Activated T-cell treated with anti-CD3 and anti-CD28 coated beads, Interleukin-2, amount 50 U/mL, for 1 hour (primary cell): ENCODE measurements around the gene UBTD2.

Source experiments
- DNase-seq: peaks from one replicate; pipeline ENCODE4 v3.0.0-alpha.2; 2020

Gene UBTD2

GRCh38 chr5:172166030-172166826 is 117.3 kb downstream of the UBTD2 start:
- no peak for DNase-seq

- DNase-seq, result no peak
These were observed 118.1 kb downstream of the UBTD2 start for GRCh38 chr5:172165465-172165864.

GRCh38 chr5:172164769-172165212 is 118.8 kb downstream of the UBTD2 start:
- DNase-seq, result no peak

GRCh38 chr5:172163346-172163745 is 120.2 kb downstream of the UBTD2 start:
- DNase-seq, result no peak

- no peak for DNase-seq
These were observed 120.6 kb downstream of the UBTD2 start for GRCh38 chr5:172162987-172163343.

GRCh38 chr5:172162323-172162986 is 121.1 kb downstream of the UBTD2 start:
- no peak for DNase-seq

- no peak for DNase-seq
These were observed 123.1 kb downstream of the UBTD2 start for GRCh38 chr5:172160506-172160905.
